Testis (tissue), 5 donors: ENCODE data around the gene NUP58. TPM values are rescaled to one million over a fixed set of nuclear protein-coding genes. Genes with fewer than 3 reads are reported as not detected.
A peak's percentile ranks its signal among the peaks of the same experiment; 100 is the strongest.

ENCODE experiments used
- DNase-seq: peaks from one replicate; pipeline ENCODE4 v3.0.0-alpha.2; 2019
- H3K27ac ChIP-seq, 2 donors: fragments of 200-600 bp; sonication (generic); one replicate each; pipeline ENCODE4 v1.5.1; 2019
- H3K27me3 ChIP-seq: fragments of 200-600 bp; sonication (generic); one replicate; pipeline ENCODE4 v1.5.1; 2019
- H3K36me3 ChIP-seq: fragments of 200-600 bp; sonication (generic); one replicate; pipeline ENCODE4 v1.5.1; 2017; ENCODE audit warnings: low read depth; ENCODE audit errors: missing control alignments
- H3K4me1 ChIP-seq: fragments of 200-600 bp; sonication (generic); one replicate; pipeline ENCODE4 v1.5.1; 2019
- H3K4me3 ChIP-seq, 2 donors: fragments of 200-600 bp; sonication (generic); one replicate each; pipeline ENCODE4 v1.5.1; 2017 to 2019
- H3K9me3 ChIP-seq: fragments of 200-600 bp; sonication (generic); one replicate; pipeline ENCODE4 v1.5.1; 2017
- CTCF ChIP-seq, 3 experiments: fragments of 450-650 bp in 2 of 3; fragments of 200-600 bp in 1 of 3; sonication (generic) in 1 of 3; IDR thresholded peaks; one replicate each; pipeline ENCODE4 v1.5.1; 2016 to 2019; ENCODE audit warnings: antibody characterized with exemption in 3 of 3, mild to moderate bottlenecking in 2 of 3, moderate library complexity in 1 of 3
- POLR2A ChIP-seq: fragments of 450-650 bp; IDR thresholded peaks from one replicate; pipeline ENCODE4 v1.6.1; 2017; ENCODE audit warnings: antibody characterized with exemption, mild to moderate bottlenecking, moderate library complexity
- WGBS, 2 donors: methylation state at CpG; one replicate each; pipeline ENCODE4 v1.1.5; 2018; 5-methylcytosine and 5-hydroxymethylcytosine counted together
- intact Hi-C: fragments of 100-400 bp; cut with DNase I; formaldehyde crosslinking; loops from one replicate; pipeline ENCODE4 v1.15.1; 2023; ENCODE audit warnings: low total_unique reads
- long read RNA-seq, 2 donors: transcript quantifications; one replicate each; lab custom pipeline, GENCODE V29; 2026
- polyA plus RNA-seq: library from polyadenylated mRNA; stranded (reverse); fragments of 350-450 nt; fragmentation: Illumina TruSeq; extraction: RNeasy Lipid Tissue Mini Kit (QIAGEN cat#74804); gene quantifications from one replicate; pipeline ENCODE4 v1.2.3, GENCODE V29; 2014; ENCODE audit warnings: low read depth, low replicate concordance; ENCODE audit not compliant: insufficient read depth
- total RNA-seq, 2 donors: library from RNA; depleted of rRNA; stranded (reverse); fragments of >200 nt; gene quantifications; one replicate each; pipeline ENCODE4 v1.2.3, GENCODE V29; 2016

The NUP58 gene
- total RNA-seq: 100 to 1,000 TPM; 166 to 237 TPM
- 90.9 TPM for polyA plus RNA-seq
- long read RNA-seq, donor 1, full-length matches to known transcripts: 8 of 8 reads
- long read RNA-seq, donor 1, partial matches to known transcripts: 0 of 8 reads
- long read RNA-seq, donor 1, other reads (novel, unspliced or antisense): 0 of 8 reads
- long read RNA-seq, donor 2, full-length matches to known transcripts: 5 of 5 reads
- long read RNA-seq, donor 2, partial matches to known transcripts: 0 of 5 reads
- long read RNA-seq, donor 2, other reads (novel, unspliced or antisense): 0 of 5 reads

- peak; percentile 97 for DNase-seq
- WGBS, 2 donors: 0% methylated on average over 39 to 64 of the region's 64 CpGs
Observed at GRCh38 chr13:25301347-25302113, at the start of gene NUP58. Gene NUP58 (plus strand): TSS chr13:25301625. CDS start chr13:25301774, 149 bp downstream.

GRCh38 chr13:25252225-25252624, 49.2 kb upstream of the NUP58 start:
- no peaks in the 10 kb centered on the region for H3K9me3 ChIP-seq
- TF ChIP-seq POLR2A: no peak
- no peak for TF ChIP-seq CTCF (IDR thresholded peaks at IDR 0.05)

More at GRCh38 chr13:25301347-25302113, at the start of gene NUP58:
- H3K27me3 ChIP-seq: no peaks in the 10 kb centered on the region
- H3K9me3 ChIP-seq: no peaks in the 10 kb centered on the region
- peak within 1 kb of the TSS; percentile 81 to 94 for H3K4me3 ChIP-seq
- intact Hi-C loops: no loop called here
- peak within 1 kb of the TSS; percentile 94 to 97 for H3K27ac ChIP-seq
- no peaks in the 10 kb centered on the region for H3K36me3 ChIP-seq
- peak; percentile 61 for TF ChIP-seq POLR2A
- peak in 1 of 3 experiments; percentile 26 for TF ChIP-seq CTCF (IDR thresholded peaks at IDR 0.05)
- peaks cover 6% of the 10 kb centered on the region for H3K4me1 ChIP-seq

GRCh38 chr13:25252752-25253151, 48.7 kb upstream of the NUP58 start:
- no peak overlapping the region for H3K27ac ChIP-seq
- H3K27me3 ChIP-seq: no peaks in the 10 kb centered on the region
- intact Hi-C loops: no loop called here
- no peaks in the 10 kb centered on the region for H3K9me3 ChIP-seq
- no peak for DNase-seq
- 84 to 95% methylated on average over 2 of the region's 2 CpGs for WGBS, 2 donors
- no peaks in the 10 kb centered on the region for H3K4me1 ChIP-seq
- H3K36me3 ChIP-seq: no peaks in the 10 kb centered on the region
- no peak overlapping the region for H3K4me3 ChIP-seq
- no peak for TF ChIP-seq POLR2A
- no peak for TF ChIP-seq CTCF (IDR thresholded peaks at IDR 0.05)

More at GRCh38 chr13:25252225-25252624, 49.2 kb upstream of the NUP58 start:
- Histone ChIP-seq H3K4me3 (no peak overlapping the region), H3K27ac (no peak overlapping the region), H3K36me3 (no peaks in the 10 kb centered on the region), H3K27me3 (no peaks in the 10 kb centered on the region), H3K4me1 (no peaks in the 10 kb centered on the region)
- WGBS, 2 donors: 90 to 94% methylated on average over 4 of the region's 4 CpGs
- intact Hi-C loops: no loop called here
- DNase-seq: no peak

GRCh38 chr13:25253702-25254101, 47.7 kb upstream of the NUP58 start:
- Histone ChIP-seq H3K36me3 (no peaks in the 10 kb centered on the region), H3K27me3 (no peaks in the 10 kb centered on the region), H3K4me1 (no peaks in the 10 kb centered on the region)

More at GRCh38 chr13:25253702-25254101, 47.7 kb upstream of the NUP58 start:
- WGBS, 2 donors: 87 to 90% methylated on average over 2 of the region's 2 CpGs
- no peak for DNase-seq
- intact Hi-C loops: no loop called here
- TF ChIP-seq POLR2A (no peak), CTCF (IDR thresholded peaks at IDR 0.05) (no peak)
- no peak overlapping the region for H3K4me3 ChIP-seq
- H3K9me3 ChIP-seq: no peaks in the 10 kb centered on the region
- H3K27ac ChIP-seq: no peak overlapping the region
